HG03045 (cell line): Measurements from ENCODE around the gene TAF4B.
"Not testable (repeated sequence)": the region's sequence is repeated elsewhere in the genome, so short reads cannot be mapped to it uniquely, and the experiment has no call there.

Source experiments
- ATAC-seq: cut with Tn5 transposase; IDR thresholded peaks from one replicate; pipeline ENCODE4 v1.9.1; 2021; ENCODE audit warnings: mild to moderate bottlenecking, moderate library complexity; ENCODE audit not compliant: unreplicated experiment

The TAF4B gene

DNA sequence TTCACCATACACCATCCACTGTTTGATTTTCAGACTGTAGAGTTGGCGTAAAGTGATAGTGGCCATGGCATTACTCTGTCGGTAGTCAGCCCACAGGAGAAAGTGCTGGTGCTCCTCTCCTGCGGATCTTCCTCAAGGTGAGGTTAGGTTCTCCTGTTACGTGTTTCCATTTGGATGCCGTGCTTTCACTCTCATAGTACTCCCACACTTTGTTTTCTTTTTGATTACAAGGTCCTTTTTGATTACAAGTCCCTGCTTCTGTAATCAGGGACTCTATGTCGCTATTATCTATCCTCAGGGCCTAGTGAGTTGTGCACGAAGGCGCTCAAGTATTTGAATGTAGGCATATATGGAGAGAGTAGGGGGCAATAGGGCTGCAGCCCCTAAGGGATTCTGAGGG is 4.3 kb downstream of the TAF4B start:
- ATAC-seq: no peak

DNA sequence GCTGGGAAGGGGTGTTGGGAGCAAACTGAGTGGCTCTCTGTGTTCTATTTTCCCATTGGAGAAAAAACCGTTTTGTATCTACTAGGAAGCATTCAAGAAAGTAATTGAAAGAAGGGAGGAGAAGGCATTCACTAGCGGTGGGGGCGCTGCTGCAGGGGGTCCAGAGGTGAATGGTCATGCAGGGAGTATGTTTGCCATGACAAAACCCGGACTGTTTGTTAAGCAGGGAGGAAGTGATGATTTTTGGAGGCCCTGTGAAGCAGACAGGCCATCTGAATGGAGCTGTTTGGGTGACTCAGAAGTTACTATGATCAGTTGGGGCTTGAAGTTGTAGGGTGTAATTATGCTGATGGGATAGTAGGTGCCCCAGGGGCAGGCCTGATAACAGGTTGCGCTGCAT is 7.0 kb downstream of the TAF4B start:
- ATAC-seq: no peak

DNA sequence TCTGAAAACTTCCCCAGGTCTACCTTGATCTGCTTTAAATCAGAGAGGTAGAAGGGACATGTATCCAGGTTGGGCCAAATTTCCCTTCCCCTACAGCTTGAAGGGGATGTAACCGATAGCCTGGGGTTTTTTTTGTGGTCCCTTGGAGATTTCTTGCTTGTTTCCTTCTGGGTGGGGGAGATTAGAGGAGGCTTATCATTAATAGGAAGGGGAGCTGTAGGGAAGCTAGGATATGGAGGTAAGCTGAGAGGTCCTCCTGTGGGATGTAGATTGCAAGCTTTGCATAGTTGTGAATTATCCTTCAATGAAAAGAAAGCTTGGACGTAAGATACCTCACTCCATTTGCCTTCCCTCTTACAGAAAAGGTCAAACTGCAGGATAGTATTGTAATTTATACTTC is 11.1 kb downstream of the TAF4B start:
- ATAC-seq: not testable (repeated sequence)

DNA sequence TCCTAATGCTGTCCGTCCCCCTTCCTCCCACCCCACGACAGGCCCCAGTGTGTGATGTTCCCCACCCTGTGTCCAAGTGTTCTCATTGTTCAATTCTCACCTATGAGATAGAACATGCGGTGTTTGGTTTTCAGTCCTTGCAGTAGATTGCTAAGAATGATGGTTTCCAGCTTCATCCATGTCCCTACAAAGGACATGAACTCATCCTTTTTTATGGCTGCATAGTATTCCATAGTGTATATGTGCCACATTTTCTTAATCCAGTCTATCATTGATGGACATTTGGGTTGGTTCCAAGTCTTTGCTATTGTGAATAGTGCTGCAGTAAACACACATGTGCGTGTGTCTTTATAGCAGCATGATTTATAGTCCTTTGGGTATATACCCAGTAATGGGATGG is 12.5 kb downstream of the TAF4B start:
- not testable (repeated sequence) for ATAC-seq

- not testable (repeated sequence) for ATAC-seq
These were observed 16.1 kb downstream of the TAF4B start for GRCh38 chr18:26242392-26242791.

DNA sequence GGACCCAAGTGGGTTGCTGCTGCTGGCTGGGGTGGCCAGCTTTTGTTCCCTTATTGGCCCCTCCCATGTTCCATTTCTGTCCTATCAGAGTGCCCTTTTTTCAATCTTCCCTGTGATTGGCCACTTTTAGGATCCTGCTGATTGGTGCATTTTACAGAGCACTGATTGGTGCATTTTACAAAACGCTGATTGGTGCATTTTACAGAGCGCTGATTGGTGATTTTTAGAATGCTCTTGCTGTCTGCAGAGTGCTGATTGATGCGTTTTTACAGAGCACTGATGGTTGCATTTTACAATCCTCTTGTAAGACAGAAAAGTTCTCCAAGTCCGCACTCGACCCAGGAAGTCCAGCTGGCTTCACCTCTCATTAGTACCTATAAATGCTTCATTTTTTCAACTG is 19.2 kb downstream of the TAF4B start:
- ATAC-seq: not testable (repeated sequence)

DNA sequence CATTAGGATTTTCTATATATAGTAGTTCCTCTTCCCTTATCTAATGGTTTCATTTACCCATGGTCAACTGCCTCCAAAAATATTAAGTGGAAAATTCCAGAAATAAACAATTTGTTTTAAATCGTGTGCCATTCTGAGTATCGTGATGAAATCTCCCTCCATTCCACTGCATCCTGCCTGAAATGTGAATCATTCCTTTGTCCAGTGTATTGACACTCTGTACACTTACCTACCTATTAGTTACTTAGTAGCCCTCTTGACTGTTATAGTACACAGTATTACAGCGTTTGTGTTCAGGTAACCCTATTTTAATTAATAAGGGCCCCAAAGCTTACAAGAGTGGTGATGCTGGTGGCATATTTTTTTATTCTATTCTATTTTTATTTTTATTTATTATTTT is 26.2 kb downstream of the TAF4B start:
- no peak for ATAC-seq

DNA sequence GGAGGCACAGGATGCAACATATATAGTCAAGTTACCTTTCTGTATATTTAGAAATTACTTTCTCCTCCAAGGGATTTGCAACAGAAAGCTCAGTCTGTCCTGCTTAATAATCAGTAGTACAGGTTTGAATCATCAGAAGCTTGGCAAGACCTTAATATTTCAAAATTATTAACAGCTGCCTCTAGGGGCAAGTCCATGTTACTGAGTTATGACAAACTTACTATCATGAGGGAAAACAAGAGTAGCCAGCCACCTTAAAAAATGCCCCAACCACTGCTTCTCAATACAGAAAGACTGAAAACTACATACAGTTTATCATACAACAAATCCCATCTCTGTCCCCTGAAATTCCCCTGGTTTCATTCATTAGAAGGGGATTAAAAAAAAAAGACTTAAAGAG is 28.6 kb downstream of the TAF4B start:
- not testable (repeated sequence) for ATAC-seq

- ATAC-seq: no peak
These were observed 29.7 kb downstream of the TAF4B start for GRCh38 chr18:26255695-26256622.

GRCh38 chr18:26258711-26259110 is 32.5 kb downstream of the TAF4B start:
- ATAC-seq: no peak

DNA sequence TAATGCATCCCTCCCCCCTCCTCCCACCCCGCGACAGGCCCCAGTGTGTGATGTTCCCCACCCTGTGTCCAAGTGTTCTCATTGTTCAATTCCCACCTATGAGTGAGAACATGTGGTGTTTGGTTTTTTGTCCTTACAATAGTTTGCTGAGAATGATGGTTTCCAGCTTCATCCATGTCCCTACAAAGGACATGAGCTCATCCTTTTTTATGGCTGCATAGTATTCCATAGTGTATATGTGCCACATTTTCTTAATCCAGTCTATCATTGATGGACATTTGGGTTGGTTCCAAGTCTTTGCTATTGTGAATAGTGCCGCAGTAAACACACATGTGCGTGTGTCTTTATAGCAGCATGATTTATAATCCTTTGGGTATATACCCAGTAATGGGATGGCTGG is 33.2 kb downstream of the TAF4B start:
- not testable (repeated sequence) for ATAC-seq

DNA sequence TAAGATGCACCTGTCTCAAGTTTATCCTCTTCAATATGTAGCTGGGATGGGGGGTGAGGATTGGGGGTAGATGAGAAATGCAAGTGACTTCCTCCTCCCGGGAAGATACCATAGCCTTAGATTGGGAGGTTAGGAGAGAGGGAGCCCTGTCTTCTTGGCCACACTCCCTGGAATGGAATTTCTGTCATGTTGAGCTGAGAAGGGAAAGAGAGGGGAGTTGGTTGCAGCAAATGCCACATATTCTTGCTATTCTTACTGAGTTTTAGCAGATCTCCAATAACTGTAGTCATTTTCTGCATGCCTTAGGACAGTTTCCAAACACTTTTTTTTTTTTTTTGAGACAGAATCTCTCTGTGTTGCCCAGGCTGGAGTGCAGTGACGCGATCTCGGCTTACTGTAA is 35.9 kb downstream of the TAF4B start:
- no peak for ATAC-seq

GRCh38 chr18:26267357-26267930 is 41.2 kb downstream of the TAF4B start:
- no peak for ATAC-seq

- ATAC-seq: no peak
These were observed 42.2 kb downstream of the TAF4B start for GRCh38 chr18:26268454-26268853.

DNA sequence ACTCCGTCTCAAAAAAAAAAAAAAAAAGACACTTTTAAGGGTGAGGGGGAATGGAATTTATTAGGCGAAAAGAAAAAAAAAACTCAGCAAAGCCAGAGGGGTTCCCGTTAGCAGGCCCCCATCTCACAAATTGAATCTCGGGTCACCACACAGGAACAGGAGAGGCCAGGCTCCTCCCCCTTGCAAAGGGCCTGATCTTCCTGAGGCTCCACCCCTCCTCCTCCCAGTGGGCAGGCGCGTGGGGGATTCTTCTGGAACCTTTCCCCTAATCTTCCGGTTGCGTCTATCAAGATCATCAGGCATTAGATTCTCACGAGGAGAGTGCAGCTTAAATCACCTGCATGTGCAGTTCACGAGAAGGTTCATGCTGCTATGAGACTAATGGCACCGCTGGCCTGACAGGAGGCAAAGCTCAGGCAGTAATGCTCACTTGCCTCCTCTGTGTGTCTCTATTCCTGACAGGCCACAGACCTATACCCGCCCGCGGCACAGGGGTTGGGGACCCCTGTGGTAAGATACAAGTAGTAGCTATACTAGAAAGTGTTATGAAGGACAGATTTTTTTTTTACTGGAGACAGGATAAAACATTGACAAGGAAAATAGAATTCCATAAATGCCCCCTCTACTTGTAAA is 45.8 kb downstream of the TAF4B start:
- no peak for ATAC-seq

GRCh38 chr18:26277374-26277773 is 51.1 kb downstream of the TAF4B start:
- no peak for ATAC-seq

GRCh38 chr18:26279428-26279827 is 53.2 kb downstream of the TAF4B start:
- no peak for ATAC-seq

- ATAC-seq: no peak
These were observed 59.8 kb downstream of the TAF4B start for GRCh38 chr18:26286008-26286407.

DNA sequence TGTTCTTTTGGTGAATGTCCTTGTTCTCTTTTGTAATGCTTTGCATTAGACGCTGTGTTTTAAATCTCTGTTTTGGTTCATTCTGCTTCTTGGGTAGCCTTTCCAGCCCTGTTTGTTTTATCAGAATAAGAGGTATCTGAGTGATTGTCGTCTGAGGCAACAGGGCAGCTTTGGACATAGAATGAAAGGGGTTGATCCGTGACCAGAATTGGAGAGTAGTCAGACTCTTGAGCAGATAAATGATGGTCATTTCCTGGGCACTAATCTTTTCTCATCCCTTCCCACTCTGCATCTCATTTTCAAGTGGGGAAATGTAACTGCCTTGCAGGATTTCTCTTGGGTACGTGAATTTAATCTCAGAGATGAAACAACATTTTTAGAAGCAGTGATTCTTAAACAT is 61.4 kb downstream of the TAF4B start:
- ATAC-seq: no peak

GRCh38 chr18:26290385-26290784 is 64.1 kb downstream of the TAF4B start:
- ATAC-seq: no peak

GRCh38 chr18:26293982-26294381 is 67.7 kb downstream of the TAF4B start:
- ATAC-seq: no peak

DNA sequence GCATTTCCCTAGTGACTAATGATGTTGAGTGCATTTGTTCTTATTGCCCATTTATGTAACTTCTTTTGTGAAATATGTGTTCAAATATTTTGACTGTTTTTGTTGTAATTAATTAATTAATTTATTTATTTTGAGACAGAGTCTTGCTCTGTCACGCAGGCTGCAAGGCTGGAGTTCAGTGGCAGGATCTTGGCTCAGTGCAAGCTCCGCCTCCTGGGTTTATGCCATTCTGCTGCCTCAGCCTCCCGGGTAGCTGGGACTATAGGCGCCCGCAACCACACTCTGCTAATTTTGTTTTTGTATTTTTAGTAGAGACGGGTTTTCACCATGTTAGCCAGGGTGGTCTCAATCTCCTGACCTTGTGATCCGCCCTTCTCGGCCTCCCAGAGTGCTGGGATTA is 71.9 kb downstream of the TAF4B start:
- no peak for ATAC-seq
